Activated CD4-positive, CD25-positive, alpha-beta regulatory T cell treated with anti-CD3 and anti-CD28 coated beads, Interleukin-2, amount 50 U/mL, for 16 hours (primary cell): ENCODE data around the gene GMCL1.

Experiments
- DNase-seq: peaks from one replicate; pipeline ENCODE4 v3.0.0-alpha.2; 2020; ENCODE audit warnings: low read depth, low spot score

GMCL1 gene

DNA sequence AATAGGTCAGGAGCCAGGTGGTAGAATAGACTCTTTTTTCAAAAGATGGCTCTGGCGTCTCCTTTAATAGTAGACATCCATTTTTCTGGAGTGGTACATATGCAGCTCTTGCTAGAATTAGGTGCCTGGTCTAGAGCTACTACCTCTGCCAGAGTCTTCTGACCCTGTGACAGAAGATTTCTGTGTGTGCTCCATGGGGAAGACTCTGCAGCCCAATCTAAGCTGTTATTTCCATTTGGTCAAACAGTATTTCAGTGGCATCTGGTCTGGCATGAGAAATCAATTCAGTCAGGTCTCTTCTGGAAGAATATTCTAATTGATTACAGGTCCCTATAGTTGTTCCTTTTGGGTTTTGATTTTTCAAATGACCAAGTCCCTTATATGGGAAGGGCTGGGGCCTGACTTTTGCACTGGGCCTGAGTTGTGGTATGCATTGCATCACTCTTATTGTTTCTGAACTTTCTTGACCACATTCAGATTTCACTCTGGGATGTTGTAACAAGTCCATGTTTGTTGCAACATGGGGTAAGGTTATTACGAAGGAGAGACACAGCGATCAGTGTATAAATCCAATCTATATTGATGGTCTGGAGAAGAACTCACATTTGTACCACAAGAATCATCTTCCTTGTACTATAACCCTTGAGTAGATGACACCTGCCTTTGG lies 97.5 kb downstream of the GMCL1 start:
- DNase-seq = no peak
